VCaP (cell line): ENCODE results near the gene SBNO2.
A peak's percentile ranks its signal among the peaks of the same experiment; 100 is the strongest.
"Not testable (repeated sequence)": the region's sequence is repeated elsewhere in the genome, so short reads cannot be mapped to it uniquely, and the experiment has no call there.

ENCODE experiments used
- H3K27ac ChIP-seq: fragments of 450-650 bp; 2 replicates; pipeline ENCODE4 v1.5.1; 2017
- TF ChIP-seq, protein P1 (sequence below): fragments of 450-650 bp; conservative IDR thresholded peaks from 2 replicates; pipeline ENCODE4 v1.5.1; 2017; ENCODE audit warnings: mild to moderate bottlenecking, moderate library complexity

Gene SBNO2

GRCh38 chr19:1116726-1117581 lies 57.1 kb downstream of the SBNO2 start:
- TF ChIP-seq, protein P1, sequence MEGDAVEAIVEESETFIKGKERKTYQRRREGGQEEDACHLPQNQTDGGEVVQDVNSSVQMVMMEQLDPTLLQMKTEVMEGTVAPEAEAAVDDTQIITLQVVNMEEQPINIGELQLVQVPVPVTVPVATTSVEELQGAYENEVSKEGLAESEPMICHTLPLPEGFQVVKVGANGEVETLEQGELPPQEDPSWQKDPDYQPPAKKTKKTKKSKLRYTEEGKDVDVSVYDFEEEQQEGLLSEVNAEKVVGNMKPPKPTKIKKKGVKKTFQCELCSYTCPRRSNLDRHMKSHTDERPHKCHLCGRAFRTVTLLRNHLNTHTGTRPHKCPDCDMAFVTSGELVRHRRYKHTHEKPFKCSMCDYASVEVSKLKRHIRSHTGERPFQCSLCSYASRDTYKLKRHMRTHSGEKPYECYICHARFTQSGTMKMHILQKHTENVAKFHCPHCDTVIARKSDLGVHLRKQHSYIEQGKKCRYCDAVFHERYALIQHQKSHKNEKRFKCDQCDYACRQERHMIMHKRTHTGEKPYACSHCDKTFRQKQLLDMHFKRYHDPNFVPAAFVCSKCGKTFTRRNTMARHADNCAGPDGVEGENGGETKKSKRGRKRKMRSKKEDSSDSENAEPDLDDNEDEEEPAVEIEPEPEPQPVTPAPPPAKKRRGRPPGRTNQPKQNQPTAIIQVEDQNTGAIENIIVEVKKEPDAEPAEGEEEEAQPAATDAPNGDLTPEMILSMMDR = no peak
- no peak overlapping the region for H3K27ac ChIP-seq

DNA sequence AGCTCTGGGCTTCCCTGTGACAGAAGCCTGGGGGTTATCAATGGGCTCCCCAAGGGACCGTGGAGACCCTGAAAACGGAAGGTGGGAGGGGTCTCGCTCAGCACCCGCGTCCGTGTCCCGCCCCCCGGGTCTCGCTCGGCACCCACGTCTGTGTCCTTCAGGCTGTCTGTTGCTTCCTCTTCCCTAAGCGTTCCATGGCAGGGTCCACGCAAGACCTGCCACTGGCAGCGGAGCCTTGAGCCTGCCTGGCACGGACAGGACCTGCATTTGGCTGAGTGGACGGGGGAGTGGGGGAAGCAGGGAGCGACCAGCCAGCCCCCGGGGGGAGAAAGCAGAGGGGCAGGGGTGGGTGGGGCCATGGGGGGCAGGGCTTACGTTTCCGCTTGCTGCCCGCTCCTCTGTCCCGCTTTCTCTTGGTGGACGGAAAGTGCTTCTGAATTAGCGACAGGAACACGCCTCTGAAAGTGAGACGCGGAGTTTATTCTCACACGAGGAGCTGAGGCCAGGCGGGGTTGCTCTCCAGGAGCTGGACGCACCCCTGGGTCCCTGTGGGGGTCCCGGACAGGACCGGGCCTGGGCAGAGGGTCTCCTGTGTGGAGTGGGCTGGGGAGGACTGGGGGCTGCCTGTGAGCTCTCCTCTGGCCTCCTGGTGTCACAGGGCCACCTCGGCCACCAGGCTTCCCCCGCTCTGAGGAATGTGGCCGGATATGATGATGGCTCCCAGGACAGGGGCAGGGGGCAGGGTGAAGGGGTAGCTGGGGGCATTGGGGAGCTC lies 58.2 kb downstream of the SBNO2 start:
- TF ChIP-seq, protein P1 = no peak
- no peak overlapping the region for H3K27ac ChIP-seq

- H3K27ac ChIP-seq = not testable (repeated sequence)
Measured at GRCh38 chr19:1114728-1115127, 59.3 kb downstream of the SBNO2 start.

DNA sequence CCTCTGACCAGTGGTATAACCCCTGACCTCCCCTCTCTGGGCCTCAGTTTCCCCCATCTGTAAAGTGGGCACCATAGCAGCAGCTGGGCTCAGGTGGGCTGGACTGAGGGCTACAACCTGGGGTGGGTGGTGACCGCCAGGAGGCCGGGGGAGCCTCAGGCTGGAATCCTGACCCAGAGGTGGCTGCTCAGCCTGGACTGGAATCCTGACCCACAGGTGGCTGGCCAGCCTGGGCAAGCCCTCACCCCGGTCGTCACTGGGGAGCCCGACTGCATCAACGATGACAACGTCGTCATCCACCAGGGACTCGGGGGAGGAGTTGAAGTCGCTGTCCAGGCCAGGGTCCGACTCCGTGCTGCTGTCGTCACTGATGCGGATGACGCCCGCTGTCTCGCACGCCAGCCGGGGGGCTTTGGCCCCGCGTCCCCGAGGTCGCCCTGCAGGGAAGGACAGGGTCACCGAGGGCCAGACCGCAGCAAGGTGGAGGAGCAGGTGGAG lies 60.0 kb downstream of the SBNO2 start:
- H3K27ac ChIP-seq = peak overlapping the region; percentile 79
- TF ChIP-seq, protein P1 = no peak

GRCh38 chr19:1113030-1113985 lies 60.8 kb downstream of the SBNO2 start:
- TF ChIP-seq, protein P1 = peak; percentile 79
- peak overlapping the region; percentile 79 for H3K27ac ChIP-seq

GRCh38 chr19:1112268-1113029 lies 61.6 kb downstream of the SBNO2 start:
- TF ChIP-seq, protein P1 = no peak
- peak overlapping the region; percentile 79 for H3K27ac ChIP-seq
